Smooth muscle cell (in vitro differentiated cells): Measurements from ENCODE around the gene BBS9. TPM values are rescaled to one million over a fixed set of nuclear protein-coding genes. Genes with fewer than 3 reads are reported as not detected.

ENCODE experiments used
- DNase-seq: peaks from one replicate; lab custom pipeline; 2025; ENCODE audit not compliant: unreplicated experiment; lab: John Stamatoyannopoulos, UW
- H2AFZ ChIP-seq: fragments of 200-600 bp; sonication (generic); 2 replicates; pipeline ENCODE4 v1.6.0; 2016; ENCODE audit warnings: antibody characterized with exemption, low read depth, mild to moderate bottlenecking
- H3F3A ChIP-seq: fragments of 200-600 bp; sonication (generic); 2 replicates; pipeline ENCODE4 v1.6.0; 2017; ENCODE audit warnings: antibody characterized with exemption, low read depth
- H3K27ac ChIP-seq: fragments of 200-600 bp; sonication (generic); 2 replicates; pipeline ENCODE4 v1.5.1; 2016; ENCODE audit warnings: low read depth, mild to moderate bottlenecking
- H3K27me3 ChIP-seq: fragments of 200-600 bp; sonication (generic); 2 replicates; pipeline ENCODE4 v1.6.1; 2016; ENCODE audit warnings: low read depth, mild to moderate bottlenecking
- H3K36me3 ChIP-seq: fragments of 200-600 bp; sonication (generic); 2 replicates; pipeline ENCODE4 v1.5.1; 2016; ENCODE audit warnings: low read depth
- H3K4me1 ChIP-seq: fragments of 200-600 bp; sonication (generic); 2 replicates; pipeline ENCODE4 v1.5.1; 2016; ENCODE audit warnings: low read depth
- H3K4me2 ChIP-seq: fragments of 200-600 bp; sonication (generic); 2 replicates; pipeline ENCODE4 v1.6.0; 2016; ENCODE audit warnings: mild to moderate bottlenecking
- H3K4me3 ChIP-seq: fragments of 200-600 bp; sonication (generic); 2 replicates; pipeline ENCODE4 v1.5.1; 2016; ENCODE audit warnings: mild to moderate bottlenecking
- H3K79me2 ChIP-seq: fragments of 200-600 bp; sonication (generic); 2 replicates; pipeline ENCODE4 v1.6.0; 2016; ENCODE audit warnings: low read depth, mild to moderate bottlenecking
- H3K9ac ChIP-seq: fragments of 200-600 bp; sonication (generic); 2 replicates; pipeline ENCODE4 v1.6.0; 2016; ENCODE audit warnings: low read depth
- H3K9me3 ChIP-seq: fragments of 200-600 bp; sonication (generic); replicated peaks from 2 replicates; pipeline ENCODE4 v1.5.1; 2016; ENCODE audit warnings: low read depth
- H4K20me1 ChIP-seq: fragments of 200-600 bp; sonication (generic); 2 replicates; pipeline ENCODE4 v1.6.0; 2016; ENCODE audit warnings: low read depth
- CTCF ChIP-seq: fragments of 200-600 bp; sonication (generic); IDR thresholded peaks from 2 replicates; pipeline ENCODE4 v1.5.1; 2017; ENCODE audit warnings: borderline replicate concordance, mild to moderate bottlenecking, antibody characterized with exemption; ENCODE audit not compliant: insufficient read depth, poor library complexity, severe bottlenecking
- WGBS: methylation state at CpG from one replicate; pipeline ENCODE4 v1.1.7; 2016; ENCODE audit warnings: low lambda C conversion rate; 5-methylcytosine and 5-hydroxymethylcytosine counted together
- polyA plus RNA-seq: library from polyadenylated mRNA; unstranded; fragments of >200 nt; fragmentation: Nextera tagmentation; extraction: Ambion mirVana; gene quantifications from 2 replicates; pipeline ENCODE4 v1.2.1, GENCODE V29; 2016
- total RNA-seq: library from RNA; depleted of rRNA; stranded (reverse); fragments of >200 nt; gene quantifications from 2 replicates; pipeline ENCODE4 v1.2.3, GENCODE V29; 2014

Gene BBS9
- total and polyA plus RNA-seq, 2 experiments from 2014 or later = 12.8 to 19.6 TPM

GRCh38 chr7:33109005-33109757 lies 20.2 kb upstream of the BBS9 start, which contains the start of gene RP9:
Gene RP9 (minus strand): TSS chr7:33109404. CDS start chr7:33109372, 32 bp downstream.
- no peaks in the 10 kb centered on the region for H3K9me3 ChIP-seq
- H4K20me1 ChIP-seq = peaks cover 39% of the 10 kb centered on the region
- peak within 1 kb of the TSS; percentile 95 for H3K4me3 ChIP-seq
- WGBS = 2% methylated on average over 52 of the region's 100 CpGs
- peak within 1 kb of the TSS; percentile 94 for H3K4me2 ChIP-seq
- peak within 1 kb of the TSS; percentile 79 for H3K9ac ChIP-seq
- H2AFZ ChIP-seq = peak within 1 kb of the TSS; percentile 97
- no peaks in the 10 kb centered on the region for H3F3A ChIP-seq
- no peaks in the 10 kb centered on the region for H3K27me3 ChIP-seq
- TF ChIP-seq CTCF = peak; percentile 56
- no peaks in the 10 kb centered on the region for H3K36me3 ChIP-seq
- peaks cover 48% of the 10 kb centered on the region for H3K79me2 ChIP-seq
- peak; percentile 47 for DNase-seq
- H3K27ac ChIP-seq = peak within 1 kb of the TSS; percentile 43
- H3K4me1 ChIP-seq = peaks cover 20% of the 10 kb centered on the region

GRCh38 chr7:33109758-33110238 lies 19.6 kb upstream of the BBS9 start:
- no peak for DNase-seq
- Histone ChIP-seq H3K9me3 (no peaks in the 10 kb centered on the region), H3K4me1 (peaks cover 20% of the 10 kb centered on the region), H2AFZ (peak overlapping the region; percentile 97), H3K9ac (peak overlapping the region; percentile 56), H3K4me2 (peak overlapping the region; percentile 93), H3K36me3 (no peaks in the 10 kb centered on the region), H3F3A (no peaks in the 10 kb centered on the region), H3K4me3 (peak overlapping the region; percentile 95), H3K27ac (no peak overlapping the region), H4K20me1 (peaks cover 33% of the 10 kb centered on the region), H3K27me3 (no peaks in the 10 kb centered on the region), H3K79me2 (peaks cover 42% of the 10 kb centered on the region)
- no peak for TF ChIP-seq CTCF
- WGBS = 37% methylated on average over 11 of the region's 11 CpGs

GRCh38 chr7:33111614-33112013 lies 17.8 kb upstream of the BBS9 start:
- Histone ChIP-seq H2AFZ (no peak overlapping the region), H4K20me1 (peaks cover 16% of the 10 kb centered on the region), H3K4me3 (no peak overlapping the region), H3K4me2 (no peak overlapping the region), H3K9ac (no peak overlapping the region), H3K27ac (no peak overlapping the region), H3K36me3 (no peaks in the 10 kb centered on the region), H3K4me1 (peaks cover 20% of the 10 kb centered on the region), H3K79me2 (peaks cover 24% of the 10 kb centered on the region), H3K9me3 (no peaks in the 10 kb centered on the region), H3K27me3 (no peaks in the 10 kb centered on the region), H3F3A (no peaks in the 10 kb centered on the region)
- 68% methylated on average over 3 of the region's 3 CpGs for WGBS
- no peak for DNase-seq
- no peak for TF ChIP-seq CTCF
